ENCODE data around the gene LELP1.
"Not testable (repeated sequence)": the region's sequence is repeated elsewhere in the genome, so short reads cannot be mapped to it uniquely, and the experiment has no call there.

The LELP1 gene

GRCh38 chr1:153212201-153212600, 9.0 kb downstream of the LELP1 start:
- H3K4me3 ChIP-seq (ENCODE audit: low read depth, low read length), result no peak overlapping the region
- no peak for DNase-seq (ENCODE audit: low read depth)
- no peak for TF ChIP-seq CTCF (IDR thresholded peaks at IDR 0.05; ENCODE audit: insufficient read depth, low read depth, low read length, missing control alignments)

GRCh38 chr1:153213519-153213918, 10.3 kb downstream of the LELP1 start:
- no peak for DNase-seq (ENCODE audit: low read depth)
- H3K4me3 ChIP-seq (ENCODE audit: low read depth, low read length), result no peak overlapping the region
- no peak for TF ChIP-seq CTCF (IDR thresholded peaks at IDR 0.05; ENCODE audit: insufficient read depth, low read depth, low read length, missing control alignments)

DNA sequence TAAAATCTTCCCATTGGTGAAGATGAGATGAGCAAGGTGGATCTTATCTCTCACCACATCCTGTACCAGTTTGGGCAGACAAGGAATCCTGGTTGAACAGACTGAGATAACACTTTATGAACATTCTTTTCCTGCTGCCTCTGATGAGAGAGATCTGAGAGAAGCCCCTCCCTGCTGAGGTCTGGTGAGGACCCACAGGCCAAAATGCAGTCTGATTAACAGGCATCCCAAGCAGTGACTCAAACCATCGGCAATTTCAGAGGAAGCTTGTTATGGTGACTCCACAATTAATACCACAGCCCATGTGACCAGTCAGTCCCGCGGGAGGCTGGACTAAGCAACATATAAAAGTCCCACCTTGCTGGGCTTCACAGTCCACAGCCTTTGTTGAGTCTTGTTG, 14.0 kb downstream of the LELP1 start, which contains the start of gene PRR9:
Gene PRR9 (plus strand): TSS at position 373 of the 400 bp plus-strand sequence. CDS start 561 bp downstream, outside the sequence.
- TF ChIP-seq CTCF (IDR thresholded peaks at IDR 0.05; ENCODE audit: insufficient read depth, low read depth, low read length, missing control alignments), result no peak
- H3K4me3 ChIP-seq (ENCODE audit: low read depth, low read length), result no peak within 1 kb of the TSS
- no peak for DNase-seq (ENCODE audit: low read depth)

GRCh38 chr1:153217744-153218416, 14.7 kb downstream of the LELP1 start:
- DNase-seq (ENCODE audit: low read depth), result no peak
- H3K4me3 ChIP-seq (ENCODE audit: low read depth, low read length), result no peak overlapping the region
- TF ChIP-seq CTCF (IDR thresholded peaks at IDR 0.05; ENCODE audit: insufficient read depth, low read depth, low read length, missing control alignments), result no peak

GRCh38 chr1:153220606-153221303, 17.5 kb downstream of the LELP1 start:
- H3K4me3 ChIP-seq (ENCODE audit: low read depth, low read length), result no peak overlapping the region
- TF ChIP-seq CTCF (IDR thresholded peaks at IDR 0.05; ENCODE audit: insufficient read depth, low read depth, low read length, missing control alignments), result no peak

DNA sequence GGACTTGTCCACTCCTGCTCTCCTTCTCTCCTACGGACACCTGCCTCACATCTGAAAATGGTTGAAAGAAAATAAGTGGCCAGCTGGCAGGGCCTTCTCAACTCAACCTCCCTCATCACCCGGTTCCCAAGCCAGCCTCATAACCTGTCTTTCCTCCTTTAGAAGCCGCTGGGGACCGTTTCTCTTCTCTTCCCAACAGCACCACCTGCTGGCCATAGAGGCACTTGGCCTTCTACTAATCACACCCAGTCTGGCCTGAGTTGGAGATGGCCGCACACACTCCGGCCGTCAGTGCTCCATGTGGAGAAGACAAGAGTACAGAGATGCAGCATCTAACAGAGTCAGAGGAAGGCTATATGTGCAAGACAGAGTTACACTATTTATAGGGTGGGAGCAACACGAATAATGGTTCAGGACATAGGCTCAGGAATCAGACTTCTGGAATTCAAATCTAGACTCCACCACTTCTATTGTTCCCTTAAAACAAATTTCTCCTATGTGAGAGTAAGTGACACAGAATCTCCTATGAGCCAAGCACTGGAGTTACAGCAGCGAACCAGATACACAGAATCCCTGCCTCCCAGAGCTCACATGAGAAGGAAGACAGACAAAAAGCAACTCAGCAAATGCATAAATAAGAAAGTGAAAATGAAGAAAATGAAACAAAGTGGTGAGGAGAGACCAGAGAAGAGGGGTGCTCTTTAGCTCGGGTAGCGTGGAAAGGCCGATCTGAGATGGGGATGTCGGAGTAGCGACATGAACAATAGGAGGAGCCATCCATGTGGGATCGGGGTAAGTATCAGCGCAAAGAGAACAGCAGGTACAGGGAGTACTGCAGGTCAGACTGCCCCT, 20.0 kb downstream of the LELP1 start:
- TF ChIP-seq CTCF (IDR thresholded peaks at IDR 0.05; ENCODE audit: insufficient read depth, low read depth, low read length, missing control alignments), result peak; percentile 61
- peak; percentile 64 for DNase-seq (ENCODE audit: low read depth)
- not testable (repeated sequence) for H3K4me3 ChIP-seq (ENCODE audit: low read depth, low read length)

More at GRCh38 chr1:153220606-153221303, 17.5 kb downstream of the LELP1 start:
- DNase-seq (ENCODE audit: low read depth), result no peak

All from GM12865 (cell line).